Measurements from ENCODE around the gene ADGRE1.

Gene ADGRE1

DNA sequence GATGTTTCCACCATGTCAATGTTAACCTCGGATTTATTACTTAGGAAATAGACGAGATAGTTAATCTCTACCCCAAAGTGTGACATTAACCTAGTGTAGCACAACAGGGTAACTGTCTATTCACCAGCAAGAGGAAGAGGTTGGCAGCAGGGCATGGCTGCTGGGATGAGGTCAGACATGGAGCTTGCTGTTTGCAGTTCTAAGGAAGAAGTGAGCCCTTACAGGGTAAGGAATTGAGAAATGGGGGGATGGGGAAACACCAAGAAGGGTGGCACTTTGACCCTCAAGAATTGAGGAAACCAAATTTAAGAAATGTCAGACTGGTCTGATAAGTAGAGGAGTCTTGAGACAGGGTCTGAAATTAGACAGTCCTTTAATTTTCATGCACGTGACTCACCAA lies 71.4 kb downstream of the ADGRE1 start:
- DNase-seq (ENCODE audit: low spot score): no peak
- H3K9me3 ChIP-seq (ENCODE audit: severe bottlenecking): no peaks in the 10 kb centered on the region

GRCh38 chr19:6963244-6963852 lies 76.0 kb downstream of the ADGRE1 start:
- DNase-seq (ENCODE audit: low spot score) (no peak), ATAC-seq (ENCODE audit: low read depth) (no peak)
- TF ChIP-seq, protein P1, sequence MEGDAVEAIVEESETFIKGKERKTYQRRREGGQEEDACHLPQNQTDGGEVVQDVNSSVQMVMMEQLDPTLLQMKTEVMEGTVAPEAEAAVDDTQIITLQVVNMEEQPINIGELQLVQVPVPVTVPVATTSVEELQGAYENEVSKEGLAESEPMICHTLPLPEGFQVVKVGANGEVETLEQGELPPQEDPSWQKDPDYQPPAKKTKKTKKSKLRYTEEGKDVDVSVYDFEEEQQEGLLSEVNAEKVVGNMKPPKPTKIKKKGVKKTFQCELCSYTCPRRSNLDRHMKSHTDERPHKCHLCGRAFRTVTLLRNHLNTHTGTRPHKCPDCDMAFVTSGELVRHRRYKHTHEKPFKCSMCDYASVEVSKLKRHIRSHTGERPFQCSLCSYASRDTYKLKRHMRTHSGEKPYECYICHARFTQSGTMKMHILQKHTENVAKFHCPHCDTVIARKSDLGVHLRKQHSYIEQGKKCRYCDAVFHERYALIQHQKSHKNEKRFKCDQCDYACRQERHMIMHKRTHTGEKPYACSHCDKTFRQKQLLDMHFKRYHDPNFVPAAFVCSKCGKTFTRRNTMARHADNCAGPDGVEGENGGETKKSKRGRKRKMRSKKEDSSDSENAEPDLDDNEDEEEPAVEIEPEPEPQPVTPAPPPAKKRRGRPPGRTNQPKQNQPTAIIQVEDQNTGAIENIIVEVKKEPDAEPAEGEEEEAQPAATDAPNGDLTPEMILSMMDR (IDR thresholded peaks at IDR 0.05; ENCODE audit: poor library complexity, severe bottlenecking): no peak
- Histone ChIP-seq H3K36me3 (ENCODE audit: low read depth) (no peaks in the 10 kb centered on the region), H3K9me3 (ENCODE audit: severe bottlenecking) (no peaks in the 10 kb centered on the region), H3K4me3 (ENCODE audit: severe bottlenecking) (no peak overlapping the region), H3K27me3 (ENCODE audit: insufficient read depth, poor library complexity, severe bottlenecking) (no peaks in the 10 kb centered on the region), H3K4me1 (ENCODE audit: insufficient read depth, poor library complexity, severe bottlenecking) (no peaks in the 10 kb centered on the region), H3K27ac (ENCODE audit: poor library complexity, severe bottlenecking) (no peak overlapping the region)

More for the DNA sequence above, 71.4 kb downstream of the ADGRE1 start:
- Histone ChIP-seq H3K4me3 (ENCODE audit: severe bottlenecking) (no peak overlapping the region), H3K27ac (ENCODE audit: poor library complexity, severe bottlenecking) (no peak overlapping the region), H3K36me3 (ENCODE audit: low read depth) (no peaks in the 10 kb centered on the region), H3K4me1 (ENCODE audit: insufficient read depth, poor library complexity, severe bottlenecking) (no peaks in the 10 kb centered on the region), H3K27me3 (ENCODE audit: insufficient read depth, poor library complexity, severe bottlenecking) (no peaks in the 10 kb centered on the region)
- no peak for ATAC-seq (ENCODE audit: low read depth)
- TF ChIP-seq, protein P1 (IDR thresholded peaks at IDR 0.05; ENCODE audit: poor library complexity, severe bottlenecking): no peak

GRCh38 chr19:6963937-6964336 lies 76.6 kb downstream of the ADGRE1 start:
- no peaks in the 10 kb centered on the region for H3K4me1 ChIP-seq (ENCODE audit: insufficient read depth, poor library complexity, severe bottlenecking)
- no peak for DNase-seq (ENCODE audit: low spot score)
- H3K36me3 ChIP-seq (ENCODE audit: low read depth): no peaks in the 10 kb centered on the region
- ATAC-seq (ENCODE audit: low read depth): no peak
- TF ChIP-seq, protein P1 (IDR thresholded peaks at IDR 0.05; ENCODE audit: poor library complexity, severe bottlenecking): peak; percentile 20
- H3K9me3 ChIP-seq (ENCODE audit: severe bottlenecking): no peaks in the 10 kb centered on the region
- H3K27me3 ChIP-seq (ENCODE audit: insufficient read depth, poor library complexity, severe bottlenecking): no peaks in the 10 kb centered on the region
- no peak overlapping the region for H3K4me3 ChIP-seq (ENCODE audit: severe bottlenecking)
- H3K27ac ChIP-seq (ENCODE audit: poor library complexity, severe bottlenecking): no peak overlapping the region

- H3K4me1 ChIP-seq (ENCODE audit: insufficient read depth, poor library complexity, severe bottlenecking): no peaks in the 10 kb centered on the region
- no peaks in the 10 kb centered on the region for H3K9me3 ChIP-seq (ENCODE audit: severe bottlenecking)
- no peak overlapping the region for H3K4me3 ChIP-seq (ENCODE audit: severe bottlenecking)
- no peak for DNase-seq (ENCODE audit: low spot score)
- H3K27ac ChIP-seq (ENCODE audit: poor library complexity, severe bottlenecking): no peak overlapping the region
- H3K27me3 ChIP-seq (ENCODE audit: insufficient read depth, poor library complexity, severe bottlenecking): no peaks in the 10 kb centered on the region
- ATAC-seq (ENCODE audit: low read depth): no peak
- H3K36me3 ChIP-seq (ENCODE audit: low read depth): no peaks in the 10 kb centered on the region
- TF ChIP-seq, protein P1 (IDR thresholded peaks at IDR 0.05; ENCODE audit: poor library complexity, severe bottlenecking): no peak
Observed at GRCh38 chr19:6967967-6968366, 80.6 kb downstream of the ADGRE1 start.

DNA sequence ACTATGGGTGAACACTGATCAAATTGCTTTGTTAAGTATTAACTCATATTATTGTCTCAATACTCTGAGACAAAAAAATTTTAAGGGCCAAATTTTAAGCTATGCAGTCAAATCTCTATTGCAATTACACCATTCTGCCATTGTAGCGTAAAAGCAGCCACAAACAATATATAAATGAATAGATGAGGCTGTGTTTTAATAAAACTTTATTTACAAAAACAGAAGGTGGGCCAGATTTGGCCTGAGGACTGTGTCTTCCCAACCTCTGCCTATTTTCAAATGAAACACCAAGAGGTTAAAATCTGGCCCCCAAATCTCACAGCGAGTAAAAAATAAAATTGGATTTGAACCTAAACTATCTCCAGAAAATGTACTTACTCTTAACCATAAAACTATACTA lies 82.1 kb downstream of the ADGRE1 start:
- H3K4me3 ChIP-seq (ENCODE audit: severe bottlenecking): no peak overlapping the region
- H3K27me3 ChIP-seq (ENCODE audit: insufficient read depth, poor library complexity, severe bottlenecking): no peaks in the 10 kb centered on the region
- no peaks in the 10 kb centered on the region for H3K9me3 ChIP-seq (ENCODE audit: severe bottlenecking)
- no peaks in the 10 kb centered on the region for H3K4me1 ChIP-seq (ENCODE audit: insufficient read depth, poor library complexity, severe bottlenecking)
- DNase-seq (ENCODE audit: low spot score) (no peak), ATAC-seq (ENCODE audit: low read depth) (no peak)
- TF ChIP-seq, protein P1 (IDR thresholded peaks at IDR 0.05; ENCODE audit: poor library complexity, severe bottlenecking): no peak
- no peaks in the 10 kb centered on the region for H3K36me3 ChIP-seq (ENCODE audit: low read depth)
- H3K27ac ChIP-seq (ENCODE audit: poor library complexity, severe bottlenecking): no peak overlapping the region

Measured in RWPE2 (cell line).